GM13976 (cell line): ENCODE results near the gene DPP6.

ENCODE experiments used
- DNase-seq: peaks from one replicate; pipeline ENCODE4 v3.0.0; 2012; ENCODE audit warnings: low spot score
- in situ Hi-C: fragments of 300-500 bp; cut with MboI; formaldehyde crosslinking; loops from one replicate; pipeline ENCODE4 v1.12.0; 2022; ENCODE audit warnings: low sequenced_read_pairs, mixed read lengths, inconsistent platforms; ENCODE audit not compliant: unreplicated experiment
- TF ChIP-seq, protein P1 (sequence below): IDR thresholded peaks from 2 replicates; pipeline ENCODE4 v1.5.1; 2012; ENCODE audit warnings: borderline replicate concordance, mild to moderate bottlenecking; ENCODE audit not compliant: insufficient read depth; ENCODE audit errors: extremely low read depth, missing control alignments, control extremely low read depth

Gene DPP6

DNA sequence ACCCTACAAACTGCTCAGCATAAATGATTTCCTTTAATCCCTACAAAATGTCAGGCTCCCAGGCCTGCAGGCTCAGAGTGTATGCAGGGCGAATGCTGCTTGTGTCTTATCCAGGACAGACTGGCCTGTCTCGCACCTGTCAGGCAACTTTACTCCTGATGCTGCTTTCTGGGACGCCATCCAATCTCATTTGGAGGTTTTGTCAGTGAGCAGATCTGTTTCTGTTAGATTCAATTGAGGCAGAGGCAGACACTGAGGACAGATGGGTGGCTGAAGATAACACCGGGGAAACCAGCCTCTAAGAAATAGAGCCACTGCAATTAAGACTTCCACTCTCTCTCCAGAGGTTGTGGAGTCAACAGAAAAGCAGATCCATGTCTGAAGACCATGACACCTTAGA lies 115.6 kb downstream of the DPP6 start:
- no peak for DNase-seq
- in situ Hi-C loops: no loop called here
- TF ChIP-seq, protein P1, sequence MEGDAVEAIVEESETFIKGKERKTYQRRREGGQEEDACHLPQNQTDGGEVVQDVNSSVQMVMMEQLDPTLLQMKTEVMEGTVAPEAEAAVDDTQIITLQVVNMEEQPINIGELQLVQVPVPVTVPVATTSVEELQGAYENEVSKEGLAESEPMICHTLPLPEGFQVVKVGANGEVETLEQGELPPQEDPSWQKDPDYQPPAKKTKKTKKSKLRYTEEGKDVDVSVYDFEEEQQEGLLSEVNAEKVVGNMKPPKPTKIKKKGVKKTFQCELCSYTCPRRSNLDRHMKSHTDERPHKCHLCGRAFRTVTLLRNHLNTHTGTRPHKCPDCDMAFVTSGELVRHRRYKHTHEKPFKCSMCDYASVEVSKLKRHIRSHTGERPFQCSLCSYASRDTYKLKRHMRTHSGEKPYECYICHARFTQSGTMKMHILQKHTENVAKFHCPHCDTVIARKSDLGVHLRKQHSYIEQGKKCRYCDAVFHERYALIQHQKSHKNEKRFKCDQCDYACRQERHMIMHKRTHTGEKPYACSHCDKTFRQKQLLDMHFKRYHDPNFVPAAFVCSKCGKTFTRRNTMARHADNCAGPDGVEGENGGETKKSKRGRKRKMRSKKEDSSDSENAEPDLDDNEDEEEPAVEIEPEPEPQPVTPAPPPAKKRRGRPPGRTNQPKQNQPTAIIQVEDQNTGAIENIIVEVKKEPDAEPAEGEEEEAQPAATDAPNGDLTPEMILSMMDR: no peak

DNA sequence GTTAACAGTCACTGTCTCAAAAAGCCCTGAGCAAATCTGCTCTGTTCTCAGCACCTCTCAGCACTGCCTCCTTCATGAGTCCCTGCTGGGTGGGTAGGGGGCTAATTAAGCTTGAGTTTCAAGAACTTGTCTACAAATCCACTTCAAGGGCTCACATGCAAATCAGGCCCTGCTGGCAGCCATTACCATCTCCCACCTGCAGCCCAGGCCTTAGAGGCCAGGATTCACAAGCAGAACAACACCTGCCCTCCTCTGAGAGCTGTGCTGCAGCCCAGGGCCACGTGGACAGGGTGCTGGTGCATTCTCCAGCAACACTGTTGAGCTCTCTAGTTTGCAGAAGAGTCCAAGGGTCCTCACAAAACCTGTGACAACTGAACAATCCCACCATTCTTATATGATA lies 119.2 kb downstream of the DPP6 start:
- TF ChIP-seq, protein P1: no peak
- DNase-seq: no peak
- in situ Hi-C loops: no loop called here

DNA sequence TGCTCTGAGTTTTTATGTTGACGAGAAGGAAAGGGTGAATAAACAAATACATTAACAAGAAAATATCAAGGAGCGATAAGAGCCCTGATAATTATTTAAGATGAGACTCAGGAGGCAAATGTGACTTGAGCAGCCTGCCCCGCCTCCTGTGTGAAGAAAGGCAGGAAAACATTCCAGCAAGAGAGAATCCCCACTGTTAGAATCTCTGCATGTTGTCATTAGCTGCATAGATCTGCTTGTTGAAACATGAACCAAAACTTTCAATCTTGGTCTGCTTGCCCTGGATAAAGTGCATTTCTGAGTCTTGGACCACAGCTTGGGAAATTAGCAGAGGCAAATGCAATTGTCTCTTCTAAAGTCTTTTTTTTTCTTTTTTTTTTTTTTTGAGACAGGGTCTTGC lies 120.0 kb downstream of the DPP6 start:
- TF ChIP-seq, protein P1: no peak
- in situ Hi-C loops: no loop called here

DNA sequence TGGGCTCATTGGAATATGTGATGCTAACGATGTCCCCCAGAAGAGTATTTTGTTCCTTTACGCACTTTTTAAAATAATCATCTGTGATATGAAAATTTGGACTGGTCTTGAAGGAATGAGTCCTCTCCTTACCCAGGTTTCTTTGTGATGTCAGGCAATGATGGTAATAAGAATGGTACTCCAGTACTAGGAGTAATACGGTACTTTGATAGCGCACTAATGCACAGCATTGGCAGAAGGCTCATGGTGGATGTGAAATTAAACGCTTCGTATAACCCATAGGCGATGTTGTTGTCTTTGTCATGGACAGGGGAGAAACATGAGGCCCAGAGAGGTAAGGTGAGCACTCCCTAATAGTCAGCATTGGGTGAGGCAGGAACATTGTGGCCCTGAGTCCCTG lies 125.4 kb downstream of the DPP6 start:
- no peak for DNase-seq
- in situ Hi-C loops: no loop called here
- TF ChIP-seq, protein P1: no peak

More for the DNA sequence above, 120.0 kb downstream of the DPP6 start:
- DNase-seq: no peak

DNA sequence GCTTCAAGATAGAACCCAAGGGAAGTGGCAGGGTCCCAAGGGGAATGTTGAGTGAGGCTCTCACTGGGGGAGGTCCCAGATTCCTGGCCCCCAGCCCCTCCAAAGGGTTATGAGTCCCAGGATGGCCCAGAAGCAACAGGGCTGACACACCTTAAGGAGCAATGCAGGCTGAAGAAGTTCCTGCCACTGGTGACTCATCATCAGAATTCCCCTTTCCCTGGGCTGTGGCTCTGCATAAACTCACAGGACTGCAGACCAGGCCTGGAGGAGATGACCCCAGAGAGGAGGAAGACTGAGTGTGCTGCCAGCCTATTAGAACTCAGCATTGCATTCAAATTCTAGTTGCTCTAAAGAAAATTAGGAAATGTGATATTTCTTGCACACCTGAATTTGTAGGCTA lies 126.7 kb downstream of the DPP6 start:
- no peak for DNase-seq
- in situ Hi-C loops: no loop called here
- TF ChIP-seq, protein P1: no peak

DNA sequence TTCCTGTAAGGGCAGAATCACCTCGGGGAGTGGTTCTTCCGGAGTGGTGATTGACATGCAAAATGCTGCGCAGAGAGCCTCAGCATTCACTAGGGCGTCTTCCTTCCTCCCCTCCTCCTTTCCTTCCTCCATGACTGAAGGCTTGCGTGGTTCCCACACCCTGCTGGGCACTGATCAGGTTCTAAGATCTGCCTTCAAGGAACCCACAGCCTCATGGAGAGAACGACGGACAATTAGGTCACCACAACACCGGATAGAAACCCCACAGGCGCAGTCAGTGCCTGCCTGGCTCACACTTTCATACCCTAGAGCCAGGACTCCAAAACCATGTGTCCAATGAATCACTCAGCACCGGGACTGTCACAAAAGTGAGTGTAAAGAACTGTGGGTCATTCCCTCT lies 131.3 kb downstream of the DPP6 start:
- TF ChIP-seq, protein P1: no peak
- no peak for DNase-seq
- in situ Hi-C loops: no loop called here

DNA sequence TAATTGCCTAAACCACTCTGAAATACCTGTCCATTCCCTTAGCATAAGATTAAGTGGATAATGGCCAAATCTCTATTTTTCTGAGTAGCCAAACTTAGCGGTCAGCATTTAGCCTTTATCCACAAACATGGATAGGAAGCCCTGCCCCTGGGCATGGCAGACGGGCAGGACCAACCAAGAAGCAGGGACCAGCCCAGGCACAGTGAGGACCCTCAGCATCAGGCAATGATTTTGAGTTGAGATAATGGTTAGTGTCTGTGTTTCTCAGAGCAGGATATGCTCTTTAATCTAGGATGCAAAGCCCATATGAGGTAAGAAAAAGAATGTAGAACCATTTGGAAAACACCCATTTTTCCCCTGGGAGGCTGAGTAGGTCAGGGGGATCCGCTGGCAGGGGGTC lies 131.7 kb downstream of the DPP6 start:
- in situ Hi-C loops: no loop called here
- TF ChIP-seq, protein P1: no peak
- no peak for DNase-seq
